CD14-positive monocyte (primary cell): ENCODE results near the gene DENND4A. TPM values are rescaled to one million over a fixed set of nuclear protein-coding genes. Genes with fewer than 3 reads are reported as not detected.

Experiments
- DNase-seq, 3 donors: peaks; one replicate each; pipeline ENCODE4 v3.0.0-alpha.2; 2011 to 2022
- H2AFZ ChIP-seq: 2 replicates; pipeline ENCODE4 v1.6.0; 2012; ENCODE audit warnings: mild to moderate bottlenecking, low read depth, low read length, inconsistent platforms; ENCODE audit not compliant: insufficient read depth, poor library complexity, severe bottlenecking
- H3K27ac ChIP-seq, 2 donors: 1 replicate in 1 of 2; 2 replicates in 1 of 2; pipeline ENCODE4 v1.5.1; 2012 to 2013; ENCODE audit warnings: low read length in 2 of 2, control low read depth in 1 of 2, inconsistent platforms in 1 of 2, low read depth in 1 of 2, mild to moderate bottlenecking in 1 of 2
- H3K27me3 ChIP-seq, 2 donors: one replicate each; pipeline versions ENCODE4 v1.6.0 to v1.6.1; 2011 to 2013; ENCODE audit warnings: low read length in 2 of 2; ENCODE audit not compliant: control insufficient read depth in 2 of 2, insufficient read depth in 2 of 2
- H3K36me3 ChIP-seq, 2 donors: replicated peaks in 1 of 2; 1 replicate in 1 of 2; 2 replicates in 1 of 2; pipeline versions ENCODE4 v1.5.1 to v1.6.1; 2012 to 2013; ENCODE audit warnings: low read length in 2 of 2, control low read depth in 1 of 2, inconsistent platforms in 1 of 2, mild to moderate bottlenecking in 1 of 2; ENCODE audit not compliant: insufficient read depth in 2 of 2, control insufficient read depth in 1 of 2
- H3K4me1 ChIP-seq, 2 donors: 1 replicate in 1 of 2; 2 replicates in 1 of 2; pipeline versions ENCODE4 v1.5.1 to v1.6.1; 2012 to 2013; ENCODE audit warnings: low read length in 2 of 2, control low read depth in 1 of 2, inconsistent platforms in 1 of 2, mild to moderate bottlenecking in 1 of 2, moderate library complexity in 1 of 2; ENCODE audit not compliant: insufficient read depth in 2 of 2, control insufficient read depth in 1 of 2
- H3K4me2 ChIP-seq: replicated peaks from 2 replicates; pipeline ENCODE3; 2012; ENCODE audit warnings: low read length, moderate library complexity, mild to moderate bottlenecking; ENCODE audit not compliant: poor library complexity, severe bottlenecking; ENCODE audit errors: extremely low read depth
- H3K4me3 ChIP-seq, 3 experiments: fragments of 200-600 bp in 1 of 3; sonication (generic) in 1 of 3; replicated peaks in 1 of 3; 1 replicate in 2 of 3; 2 replicates in 1 of 3; pipeline ENCODE4 v1.5.1; 2011 to 2013; ENCODE audit warnings: low read length in 3 of 3, mild to moderate bottlenecking in 3 of 3, control low read depth in 2 of 3, low read depth in 2 of 3, inconsistent platforms in 1 of 3, moderate library complexity in 1 of 3
- H3K79me2 ChIP-seq: 2 replicates; pipeline ENCODE4 v1.6.0; 2012; ENCODE audit warnings: mild to moderate bottlenecking, control low read depth, inconsistent platforms, low read length, moderate library complexity; ENCODE audit not compliant: insufficient read depth
- H3K9ac ChIP-seq: 2 replicates; pipeline ENCODE4 v1.6.0; 2017; ENCODE audit warnings: low read length, mild to moderate bottlenecking; ENCODE audit not compliant: insufficient read depth, poor library complexity, severe bottlenecking
- H3K9me3 ChIP-seq, 2 donors: replicated peaks in 1 of 2; 1 replicate in 1 of 2; 2 replicates in 1 of 2; pipeline versions ENCODE4 v1.5.1 to v1.6.1; 2012 to 2013; ENCODE audit warnings: low read length in 2 of 2, control low read depth in 1 of 2; ENCODE audit not compliant: control insufficient read depth in 1 of 2, insufficient read depth in 1 of 2
- H4K20me1 ChIP-seq: 2 replicates; pipeline ENCODE4 v1.6.0; 2012; ENCODE audit warnings: mild to moderate bottlenecking, low read length, control low read depth, moderate library complexity; ENCODE audit not compliant: insufficient read depth
- H3K27ac Mint-ChIP-seq, 7 donors: one replicate each; pipeline ENCODE4 v1.8.0; 2020; ENCODE audit warnings: mild to moderate bottlenecking in 7 of 7, mixed read lengths in 7 of 7, moderate library complexity in 6 of 7, inconsistent platforms in 2 of 7
- H3K27me3 Mint-ChIP-seq, 3 donors: one replicate each; pipeline ENCODE4 v1.8.0; 2021 to 2022; ENCODE audit warnings: low read depth in 3 of 3, mild to moderate bottlenecking in 3 of 3, mixed read lengths in 3 of 3, moderate library complexity in 3 of 3, inconsistent platforms in 1 of 3
- H3K36me3 Mint-ChIP-seq, 2 donors: one replicate each; pipeline ENCODE4 v1.8.0; 2020; ENCODE audit warnings: mixed read lengths in 2 of 2, inconsistent platforms in 1 of 2, mild to moderate bottlenecking in 1 of 2
- H3K4me1 Mint-ChIP-seq: one replicate; pipeline ENCODE4 v1.8.0; 2020; ENCODE audit warnings: mild to moderate bottlenecking, mixed read lengths
- H3K4me3 Mint-ChIP-seq, 2 donors: one replicate each; pipeline ENCODE4 v1.8.0; 2020; ENCODE audit warnings: mild to moderate bottlenecking in 2 of 2, mixed read lengths in 2 of 2, moderate library complexity in 1 of 2
- H3K9me3 Mint-ChIP-seq, 7 donors: one replicate each; pipeline ENCODE4 v1.8.0; 2020 to 2022; ENCODE audit warnings: mixed read lengths in 7 of 7, mild to moderate bottlenecking in 6 of 7, moderate library complexity in 6 of 7, inconsistent platforms in 2 of 7
- WGBS: methylation state at CpG from one replicate; pipeline ENCODE4 v1.1.5; 2013; ENCODE audit warnings: missing lambda C conversion rate; ENCODE audit not compliant: insufficient coverage; 5-methylcytosine and 5-hydroxymethylcytosine counted together
- intact Hi-C, 2 donors: fragments of 100-400 bp; cut with micrococcal nuclease; formaldehyde crosslinking; loops; one replicate each; pipeline versions ENCODE4 v1.15.0 to v1.15.1; 2023
- polyA plus RNA-seq, 3 donors: library from polyadenylated mRNA; depleted of rRNA in 1 of 3; unstranded in 2 of 3; stranded (reverse) in 1 of 3; fragments of 300-500 nt in 2 of 3; fragments of >200 nt in 1 of 3; fragmentation: Illumina TruSeq in 2 of 3; gene quantifications; 1 replicate in 2 of 3; 2 replicates in 1 of 3; pipeline ENCODE4 v1.2.3, GENCODE V29; 2012 to 2021
- TF ChIP-seq, protein P1 (sequence below): fragments of 200-600 bp; IDR thresholded peaks from one replicate; pipeline ENCODE4 v1.8.0; 2022; ENCODE audit warnings: antibody characterized with exemption, mild to moderate bottlenecking

Gene DENND4A
- polyA plus RNA-seq, 3 donors = 4.6 to 11.0 (median 6.9) TPM

DNA sequence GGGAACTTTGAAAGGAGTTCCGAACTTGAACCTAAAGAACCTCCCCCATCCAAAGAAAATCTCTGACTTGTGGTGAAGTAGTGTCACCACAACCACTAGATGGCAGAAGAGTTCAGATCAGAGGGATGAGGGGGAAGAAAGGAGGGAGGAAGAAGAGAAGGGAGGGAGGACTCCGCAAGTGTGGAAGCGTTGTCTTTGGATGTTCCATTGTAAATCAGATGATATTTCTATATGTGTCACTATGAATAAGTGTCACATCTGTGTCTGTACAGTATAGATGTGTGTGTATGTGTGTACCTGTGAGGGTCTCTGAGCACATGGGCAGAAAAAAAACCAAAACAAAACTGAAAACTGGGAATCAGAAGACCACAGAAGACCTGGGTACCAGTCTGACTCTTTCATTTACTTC lies 153.4 kb downstream of the DENND4A start:
- intact Hi-C loops = loop anchor here in 1 of 2 donors (5.0 to 10.0 kb wide), 2 partner anchors 219 to 556 kb away; no protein-coding TSS in a partner anchor
- Mint-ChIP-seq H3K27me3 (peaks cover 0 to under 1% (median 0%) of the 10 kb centered on the region in 3 donors), H3K9me3 (no peaks in the 10 kb centered on the region), H3K4me3 (peak overlapping the region in 1 of 2 donors; percentile 76), H3K4me1 (peaks cover 11% of the 10 kb centered on the region), H3K36me3 (peaks cover 0 to 2% of the 10 kb centered on the region in 2 donors), H3K27ac (peak overlapping the region in 1 of 7 donors; percentile 9)
- DNase-seq = peak; percentile 48 to 63 (median 50)
- TF ChIP-seq, protein P1, sequence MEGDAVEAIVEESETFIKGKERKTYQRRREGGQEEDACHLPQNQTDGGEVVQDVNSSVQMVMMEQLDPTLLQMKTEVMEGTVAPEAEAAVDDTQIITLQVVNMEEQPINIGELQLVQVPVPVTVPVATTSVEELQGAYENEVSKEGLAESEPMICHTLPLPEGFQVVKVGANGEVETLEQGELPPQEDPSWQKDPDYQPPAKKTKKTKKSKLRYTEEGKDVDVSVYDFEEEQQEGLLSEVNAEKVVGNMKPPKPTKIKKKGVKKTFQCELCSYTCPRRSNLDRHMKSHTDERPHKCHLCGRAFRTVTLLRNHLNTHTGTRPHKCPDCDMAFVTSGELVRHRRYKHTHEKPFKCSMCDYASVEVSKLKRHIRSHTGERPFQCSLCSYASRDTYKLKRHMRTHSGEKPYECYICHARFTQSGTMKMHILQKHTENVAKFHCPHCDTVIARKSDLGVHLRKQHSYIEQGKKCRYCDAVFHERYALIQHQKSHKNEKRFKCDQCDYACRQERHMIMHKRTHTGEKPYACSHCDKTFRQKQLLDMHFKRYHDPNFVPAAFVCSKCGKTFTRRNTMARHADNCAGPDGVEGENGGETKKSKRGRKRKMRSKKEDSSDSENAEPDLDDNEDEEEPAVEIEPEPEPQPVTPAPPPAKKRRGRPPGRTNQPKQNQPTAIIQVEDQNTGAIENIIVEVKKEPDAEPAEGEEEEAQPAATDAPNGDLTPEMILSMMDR = peak; percentile 87
- Histone ChIP-seq H3K4me3 (no peak overlapping the region), H3K27me3 (no peaks in the 10 kb centered on the region), H3K9ac (no peak overlapping the region), H2AFZ (no peak overlapping the region), H3K4me1 (peaks cover 0 to 6% of the 10 kb centered on the region in 2 donors), H3K79me2 (no peaks in the 10 kb centered on the region), H3K36me3 (peaks cover 0 to 4% of the 10 kb centered on the region in 2 donors), H3K27ac (no peak overlapping the region), H4K20me1 (no peaks in the 10 kb centered on the region), H3K9me3 (no peaks in the 10 kb centered on the region), H3K4me2 (peak overlapping the region; percentile 25)
- WGBS = no CpG with 5 or more reads among the region's 3 CpGs

DNA sequence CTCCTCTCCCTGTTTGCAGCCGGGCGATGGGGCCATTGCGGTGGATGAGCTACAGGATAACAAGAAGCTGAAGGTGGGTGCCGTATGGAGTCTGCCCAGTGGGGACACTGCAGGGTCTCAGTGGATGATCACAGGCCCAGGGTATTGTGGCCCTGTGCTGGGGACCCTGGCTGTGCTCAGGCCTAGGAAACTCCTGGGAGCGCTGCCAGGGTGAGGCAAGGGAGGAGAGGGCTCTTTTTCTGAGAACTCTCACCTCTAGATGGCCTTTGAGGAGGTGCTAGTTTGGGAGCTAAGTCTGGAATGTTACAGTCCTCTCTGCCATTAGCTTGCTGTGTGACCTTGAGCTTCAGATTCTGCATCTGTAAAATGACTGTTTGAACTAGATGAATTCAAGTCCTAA lies 154.0 kb downstream of the DENND4A start:
- 100% methylated on average over 4 of the region's 5 CpGs for WGBS
- Histone ChIP-seq H3K9ac (no peak overlapping the region), H2AFZ (no peak overlapping the region), H3K4me2 (no peak overlapping the region), H3K79me2 (no peaks in the 10 kb centered on the region), H4K20me1 (no peaks in the 10 kb centered on the region), H3K9me3 (no peaks in the 10 kb centered on the region), H3K36me3 (no peaks in the 10 kb centered on the region), H3K27me3 (no peaks in the 10 kb centered on the region), H3K4me1 (peaks cover 0 to 6% of the 10 kb centered on the region in 2 donors), H3K27ac (no peak overlapping the region), H3K4me3 (no peak overlapping the region)
- no peak for DNase-seq
- intact Hi-C loops = loop anchor here in 1 of 2 donors (5.0 to 10.0 kb wide), 2 partner anchors 219 to 557 kb away; no protein-coding TSS in a partner anchor
- Mint-ChIP-seq H3K27ac (no peak overlapping the region), H3K9me3 (no peaks in the 10 kb centered on the region), H3K36me3 (peaks cover 0 to 2% of the 10 kb centered on the region in 2 donors), H3K4me1 (peaks cover 11% of the 10 kb centered on the region), H3K27me3 (peaks cover 0 to 2% (median 0%) of the 10 kb centered on the region in 3 donors), H3K4me3 (no peak overlapping the region)
- TF ChIP-seq, protein P1 = no peak
